ENCODE measurements around the gene RBM6. TPM values are rescaled to one million over a fixed set of nuclear protein-coding genes. Genes with fewer than 3 reads are reported as not detected.

The RBM6 gene
- total RNA-seq, 1 donor from 2014 or later: 101 TPM

DNA sequence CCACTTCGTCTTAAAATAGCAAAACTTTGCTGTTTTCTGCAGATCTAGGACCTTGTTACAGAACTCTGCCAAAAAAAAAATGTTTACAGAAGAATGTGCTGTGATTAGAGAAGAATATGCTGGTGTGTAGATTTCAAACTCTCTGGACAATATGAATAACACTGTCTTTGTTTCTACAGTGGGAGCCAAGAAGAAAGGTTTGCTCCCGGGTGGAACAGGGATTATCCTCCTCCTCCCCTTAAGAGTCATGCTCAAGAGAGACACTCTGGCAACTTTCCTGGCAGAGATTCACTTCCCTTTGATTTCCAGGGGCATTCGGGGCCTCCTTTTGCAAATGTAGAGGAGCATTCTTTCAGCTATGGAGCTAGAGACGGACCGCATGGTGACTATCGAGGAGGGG lies 27.3 kb downstream of the RBM6 start:
- H3K27ac ChIP-seq: no peak overlapping the region
- ATAC-seq (no peak), DNase-seq (no peak)
- peaks cover 11% of the 10 kb centered on the region for H3K4me1 ChIP-seq
- TF ChIP-seq, protein P1, sequence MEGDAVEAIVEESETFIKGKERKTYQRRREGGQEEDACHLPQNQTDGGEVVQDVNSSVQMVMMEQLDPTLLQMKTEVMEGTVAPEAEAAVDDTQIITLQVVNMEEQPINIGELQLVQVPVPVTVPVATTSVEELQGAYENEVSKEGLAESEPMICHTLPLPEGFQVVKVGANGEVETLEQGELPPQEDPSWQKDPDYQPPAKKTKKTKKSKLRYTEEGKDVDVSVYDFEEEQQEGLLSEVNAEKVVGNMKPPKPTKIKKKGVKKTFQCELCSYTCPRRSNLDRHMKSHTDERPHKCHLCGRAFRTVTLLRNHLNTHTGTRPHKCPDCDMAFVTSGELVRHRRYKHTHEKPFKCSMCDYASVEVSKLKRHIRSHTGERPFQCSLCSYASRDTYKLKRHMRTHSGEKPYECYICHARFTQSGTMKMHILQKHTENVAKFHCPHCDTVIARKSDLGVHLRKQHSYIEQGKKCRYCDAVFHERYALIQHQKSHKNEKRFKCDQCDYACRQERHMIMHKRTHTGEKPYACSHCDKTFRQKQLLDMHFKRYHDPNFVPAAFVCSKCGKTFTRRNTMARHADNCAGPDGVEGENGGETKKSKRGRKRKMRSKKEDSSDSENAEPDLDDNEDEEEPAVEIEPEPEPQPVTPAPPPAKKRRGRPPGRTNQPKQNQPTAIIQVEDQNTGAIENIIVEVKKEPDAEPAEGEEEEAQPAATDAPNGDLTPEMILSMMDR (IDR thresholded peaks at IDR 0.05): no peak
- no peaks in the 10 kb centered on the region for H3K27me3 ChIP-seq (ENCODE audit: low read depth)
- no peaks in the 10 kb centered on the region for H3K9me3 ChIP-seq
- H3K36me3 ChIP-seq: peaks cover 34% of the 10 kb centered on the region
- intact Hi-C loops (cut with DNase I): no loop called here
- no peak overlapping the region for H3K4me3 ChIP-seq

DNA sequence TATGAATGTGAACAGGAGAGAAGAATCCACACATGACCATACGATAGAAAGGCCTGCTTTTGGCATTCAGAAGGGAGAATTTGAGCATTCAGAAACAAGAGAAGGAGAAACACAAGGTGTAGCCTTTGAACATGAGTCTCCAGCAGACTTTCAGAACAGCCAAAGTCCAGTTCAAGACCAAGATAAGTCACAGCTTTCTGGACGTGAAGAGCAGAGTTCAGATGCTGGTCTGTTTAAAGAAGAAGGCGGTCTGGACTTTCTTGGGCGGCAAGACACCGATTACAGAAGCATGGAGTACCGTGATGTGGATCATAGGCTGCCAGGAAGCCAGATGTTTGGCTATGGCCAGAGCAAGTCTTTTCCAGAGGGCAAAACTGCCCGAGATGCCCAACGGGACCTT lies 28.4 kb downstream of the RBM6 start:
- Histone ChIP-seq H3K27ac (no peak overlapping the region), H3K27me3 (ENCODE audit: low read depth) (no peaks in the 10 kb centered on the region), H3K4me3 (no peak overlapping the region), H3K4me1 (peaks cover 11% of the 10 kb centered on the region), H3K9me3 (no peaks in the 10 kb centered on the region), H3K36me3 (peaks cover 34% of the 10 kb centered on the region)
- DNase-seq (no peak), ATAC-seq (no peak)
- TF ChIP-seq, protein P1 (IDR thresholded peaks at IDR 0.05): no peak
- intact Hi-C loops (cut with DNase I): no loop called here

DNA sequence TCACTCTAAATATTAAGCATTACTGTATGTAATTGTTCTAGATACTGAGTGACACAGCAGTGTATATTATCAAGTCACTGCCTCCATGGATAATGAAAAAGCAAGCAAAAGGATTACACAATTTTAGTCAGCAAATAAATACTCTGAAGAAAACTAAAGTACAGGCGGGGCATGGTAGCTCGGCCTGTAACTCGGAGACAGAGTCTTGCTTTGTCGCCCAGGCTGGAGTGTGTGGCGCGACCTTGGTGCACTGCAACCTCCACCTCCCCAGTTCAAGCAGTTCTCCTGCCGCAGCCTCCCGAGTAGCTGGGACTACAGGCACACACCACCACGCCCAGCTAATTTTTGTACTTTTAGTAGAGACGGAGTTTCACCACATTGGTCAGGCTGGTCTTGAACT lies 32.7 kb downstream of the RBM6 start:
- DNase-seq (no peak), ATAC-seq (peak in 1 of 2 donors; percentile 23)
- Histone ChIP-seq H3K4me1 (peaks cover 3% of the 10 kb centered on the region), H3K36me3 (peaks cover 49% of the 10 kb centered on the region), H3K27me3 (ENCODE audit: low read depth) (no peaks in the 10 kb centered on the region), H3K4me3 (no peak overlapping the region), H3K27ac (no peak overlapping the region), H3K9me3 (no peaks in the 10 kb centered on the region)
- TF ChIP-seq, protein P1 (IDR thresholded peaks at IDR 0.05): no peak
- intact Hi-C loops (cut with DNase I): no loop called here

DNA sequence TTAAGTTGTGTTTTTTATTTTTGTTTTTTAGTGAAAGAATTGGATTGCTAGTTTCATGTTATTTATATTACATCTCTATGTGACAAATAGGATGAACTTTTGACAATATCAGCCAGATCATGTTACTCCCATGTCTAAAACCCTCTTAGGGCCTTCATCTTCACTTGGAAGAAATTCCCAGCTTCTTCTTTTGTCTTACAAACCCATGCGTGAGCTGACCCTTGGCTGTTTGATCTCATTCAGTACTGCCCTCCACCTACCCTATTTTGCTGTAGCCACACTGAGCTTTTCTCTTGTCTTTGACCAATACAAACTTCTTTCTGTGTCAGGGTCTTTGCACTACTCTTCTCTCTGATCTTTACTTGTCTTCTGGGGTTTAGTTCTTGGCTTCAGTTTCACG lies 37.0 kb downstream of the RBM6 start:
- no peak for ATAC-seq
- Histone ChIP-seq H3K27me3 (ENCODE audit: low read depth) (no peaks in the 10 kb centered on the region), H3K4me3 (no peak overlapping the region), H3K27ac (no peak overlapping the region), H3K9me3 (no peaks in the 10 kb centered on the region), H3K4me1 (no peaks in the 10 kb centered on the region), H3K36me3 (peaks cover 78% of the 10 kb centered on the region)
- no peak for DNase-seq
- TF ChIP-seq, protein P1 (IDR thresholded peaks at IDR 0.05): no peak
- intact Hi-C loops (cut with DNase I): no loop called here

DNA sequence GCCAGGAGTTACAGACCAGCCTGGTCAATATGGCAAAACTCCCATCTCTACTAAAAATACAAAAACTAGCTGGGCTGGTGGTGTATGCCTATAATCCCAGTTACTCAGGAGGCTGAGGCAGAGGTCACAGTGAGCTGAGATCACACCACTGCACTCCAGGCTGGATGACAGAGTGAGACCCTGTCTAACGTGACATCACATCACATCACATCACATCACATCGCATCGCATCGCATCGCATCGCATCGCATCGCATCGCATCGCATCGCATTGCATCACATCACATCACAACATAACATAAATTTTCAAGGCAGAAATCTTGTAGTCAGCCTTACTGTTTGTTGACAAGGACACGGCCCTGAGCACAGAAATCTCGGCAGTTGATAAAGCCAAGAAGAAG lies 44.4 kb downstream of the RBM6 start:
- TF ChIP-seq, protein P1 (IDR thresholded peaks at IDR 0.05): no peak
- Histone ChIP-seq H3K27me3 (ENCODE audit: low read depth) (no peaks in the 10 kb centered on the region), H3K4me3 (no peak overlapping the region), H3K9me3 (no peaks in the 10 kb centered on the region), H3K4me1 (no peaks in the 10 kb centered on the region), H3K36me3 (peaks cover 57% of the 10 kb centered on the region), H3K27ac (no peak overlapping the region)
- DNase-seq (no peak), ATAC-seq (no peak)
- intact Hi-C loops (cut with DNase I): no loop called here

DNA sequence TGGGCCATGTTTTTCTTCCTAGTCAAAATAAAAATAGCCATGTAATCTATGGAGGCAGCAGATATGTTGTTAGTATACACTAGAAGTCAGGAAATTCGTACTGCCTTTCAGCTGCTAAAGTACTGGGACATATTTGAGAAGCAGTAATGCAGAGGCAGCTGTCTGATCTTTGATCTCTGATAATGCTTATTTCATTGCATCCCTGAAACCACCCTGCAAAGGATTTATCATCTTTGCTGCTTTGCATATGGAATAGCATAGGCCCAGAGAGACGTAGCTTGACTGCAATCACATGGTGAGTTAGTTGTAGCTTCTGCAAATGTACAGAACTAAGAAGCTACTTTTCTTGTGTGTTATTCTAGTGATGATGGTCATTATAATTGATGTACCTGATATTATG lies 52.4 kb downstream of the RBM6 start:
- no peaks in the 10 kb centered on the region for H3K9me3 ChIP-seq
- no peaks in the 10 kb centered on the region for H3K4me1 ChIP-seq
- H3K36me3 ChIP-seq: peaks cover 49% of the 10 kb centered on the region
- TF ChIP-seq, protein P1 (IDR thresholded peaks at IDR 0.05): no peak
- no peak overlapping the region for H3K27ac ChIP-seq
- intact Hi-C loops (cut with DNase I): no loop called here
- H3K27me3 ChIP-seq (ENCODE audit: low read depth): no peaks in the 10 kb centered on the region
- H3K4me3 ChIP-seq: no peak overlapping the region
- ATAC-seq (no peak), DNase-seq (no peak)
